GM10248 (cell line): ENCODE results near the gene ZNF574.

Source experiments
- CTCF ChIA-PET: fragments of 300-600 bp; sonication (Branson Sonifier 250); formaldehyde crosslinking; extraction: SDS; loops from one replicate; lab custom pipeline; 2021; ENCODE audit warnings: antibody characterized with exemption; lab: Yijun Ruan, JAX
- POLR2A ChIA-PET: fragments of 350-650 bp; sonication (Branson Sonifier 250); formaldehyde crosslinking; extraction: SDS; loops from one replicate; lab custom pipeline; 2020; ENCODE audit warnings: antibody characterized with exemption; lab: Yijun Ruan, JAX
- DNase-seq: peaks from one replicate; pipeline ENCODE4 v3.0.0; 2012; ENCODE audit errors: extremely low spot score
- CTCF ChIP-seq: IDR thresholded peaks from 2 replicates; pipeline ENCODE4 v1.5.1; 2012; ENCODE audit warnings: mild to moderate bottlenecking, low read depth; ENCODE audit errors: extremely low read depth, missing control alignments, control extremely low read depth

Gene ZNF574

GRCh38 chr19:42086188-42086736, 10.3 kb downstream of the ZNF574 start:
- ChIA-PET CTCF (interaction anchor here (1.8 kb wide), 1 partner anchor 22 kb away, joined by 7 read pairs; no protein-coding TSS in a partner anchor), POLR2A (no interaction called here)
- no peak for DNase-seq
- no peak for TF ChIP-seq CTCF

GRCh38 chr19:42086770-42087550, 11.0 kb downstream of the ZNF574 start:
- no peak for DNase-seq
- ChIA-PET CTCF (interaction anchor here (1.4 kb wide), 1 partner anchor 22 kb away, joined by 5 read pairs; no protein-coding TSS in a partner anchor), POLR2A (no interaction called here)
- TF ChIP-seq CTCF, result no peak

- ChIA-PET CTCF (no interaction called here), POLR2A (no interaction called here)
- no peak for TF ChIP-seq CTCF
- DNase-seq, result no peak
Observed at GRCh38 chr19:42088471-42089190, 12.7 kb downstream of the ZNF574 start.

- ChIA-PET POLR2A (no interaction called here), CTCF (no interaction called here)
- no peak for DNase-seq
- TF ChIP-seq CTCF, result no peak
Observed at GRCh38 chr19:42089191-42089750, 13.3 kb downstream of the ZNF574 start.

- CTCF ChIA-PET, result interaction anchor here (0.7 kb wide), 1 partner anchor 8 kb away, joined by 3 read pairs; no protein-coding TSS in a partner anchor
- no peak for TF ChIP-seq CTCF
- POLR2A ChIA-PET, result no interaction called here
- DNase-seq, result no peak
Observed at GRCh38 chr19:42089772-42090171, 13.8 kb downstream of the ZNF574 start.

- POLR2A ChIA-PET, result interaction anchor here (0.7 kb wide), 1 partner anchor 38 kb away, joined by 3 read pairs; no protein-coding TSS in a partner anchor
- CTCF ChIA-PET, result interaction anchor here (0.7 to 0.8 kb wide), 2 partner anchors 9 to 18 kb away, joined by 3 read pairs; no protein-coding TSS in a partner anchor
- DNase-seq, result no peak
- TF ChIP-seq CTCF, result no peak
Observed at GRCh38 chr19:42090672-42091071, 14.7 kb downstream of the ZNF574 start.
